H1 (cell line): ENCODE measurements around the gene TOMM22. TPM values are rescaled to one million over a fixed set of nuclear protein-coding genes. Genes with fewer than 3 reads are reported as not detected.

Source experiments
- CTCF ChIA-PET: fragments of 300-600 bp; sonication (Branson Sonifier 250); formaldehyde crosslinking; loops from one replicate; lab custom pipeline; 2021; ENCODE audit not compliant: partially characterized antibody; lab: Charles Lee
- POLR2A ChIA-PET: fragments of 300-600 bp; sonication (Branson Sonifier 250); formaldehyde crosslinking; loops from one replicate; lab custom pipeline; 2021; ENCODE audit warnings: inconsistent platforms; ENCODE audit not compliant: partially characterized antibody; lab: Charles Lee
- DNase-seq, 2 experiments: peaks; one replicate each; pipeline versions ENCODE4 v3.0.0 to v3.0.0-alpha.2; 2010 to 2022; ENCODE audit warnings: low spot score in 2 of 2, low read depth in 1 of 2, mixed read lengths in 1 of 2
- FAIRE-seq: peaks from 2 replicates; lab custom pipeline; 2011; peaks lifted over from hg19 to GRCh38; lab: Jason Lieb, UNC
- H2AFZ ChIP-seq: 2 replicates; pipeline ENCODE4 v1.8.1; 2012; ENCODE audit warnings: low read length, inconsistent platforms
- H2AK5ac ChIP-seq: 2 replicates; pipeline ENCODE4 v1.6.1; 2013; ENCODE audit warnings: low read depth, low read length
- H2BK120ac ChIP-seq: replicated peaks from 2 replicates; pipeline ENCODE3; 2013; ENCODE audit warnings: low read depth, low read length, inconsistent platforms
- H2BK12ac ChIP-seq: 2 replicates; pipeline ENCODE4 v1.6.1; 2013; ENCODE audit warnings: low read depth, low read length
- H2BK15ac ChIP-seq: 2 replicates; pipeline ENCODE4 v1.6.1; 2013; ENCODE audit warnings: low read length
- H2BK20ac ChIP-seq: 2 replicates; pipeline ENCODE4 v1.6.1; 2013; ENCODE audit warnings: low read length
- H2BK5ac ChIP-seq: 2 replicates; pipeline ENCODE4 v1.6.1; 2013; ENCODE audit warnings: low read depth, low read length
- H3K14ac ChIP-seq: 2 replicates; pipeline ENCODE4 v1.6.1; 2013; ENCODE audit warnings: inconsistent platforms; ENCODE audit not compliant: insufficient read length
- H3K18ac ChIP-seq: 2 replicates; pipeline ENCODE4 v1.6.1; 2013; ENCODE audit warnings: low read length; ENCODE audit errors: extremely low read depth
- H3K23ac ChIP-seq: 2 replicates; pipeline ENCODE4 v1.6.1; 2013; ENCODE audit warnings: inconsistent platforms; ENCODE audit not compliant: insufficient read length
- H3K23me2 ChIP-seq: 2 replicates; pipeline ENCODE4 v1.6.1; 2013; ENCODE audit warnings: low read depth, low read length
- H3K27ac ChIP-seq: 2 replicates; pipeline ENCODE4 v1.6.1; 2011; ENCODE audit warnings: low read depth, low read length, inconsistent platforms
- H3K27me3 ChIP-seq, 4 experiments: replicated peaks in 1 of 4; 1 replicate in 1 of 4; 2 replicates in 3 of 4; pipeline versions ENCODE4 v1.6.1 to v1.8.1; 2011 to 2013; ENCODE audit warnings: low read length in 3 of 4, mild to moderate bottlenecking in 3 of 4, inconsistent platforms in 2 of 4, mixed read lengths in 2 of 4, moderate library complexity in 1 of 4; ENCODE audit not compliant: control insufficient read depth in 3 of 4, insufficient read depth in 3 of 4; ENCODE audit errors: extremely low read depth in 1 of 4
- H3K36me3 ChIP-seq, 4 experiments: 2 replicates each; pipeline versions ENCODE4 v1.6.1 to v1.8.1; 2011 to 2013; ENCODE audit warnings: mild to moderate bottlenecking in 4 of 4, low read length in 3 of 4, moderate library complexity in 2 of 4, control low read depth in 1 of 4, inconsistent platforms in 1 of 4; ENCODE audit not compliant: insufficient read depth in 4 of 4, control insufficient read depth in 2 of 4
- H3K4ac ChIP-seq: replicated peaks from 2 replicates; pipeline ENCODE3; 2013; ENCODE audit warnings: low read length, low read depth, mixed read lengths, inconsistent platforms; ENCODE audit not compliant: insufficient read length
- H3K4me1 ChIP-seq, 4 experiments: replicated peaks in 1 of 4; 1 replicate in 1 of 4; 2 replicates in 3 of 4; pipeline versions ENCODE4 v1.6.1 to v1.8.1; 2011 to 2013; ENCODE audit warnings: low read length in 3 of 4, inconsistent platforms in 2 of 4, mixed read lengths in 1 of 4; ENCODE audit not compliant: insufficient read depth in 4 of 4, control insufficient read depth in 3 of 4
- H3K4me2 ChIP-seq, 2 experiments: 2 replicates each; pipeline versions ENCODE4 v1.6.1 to v1.8.1; 2011 to 2013; ENCODE audit warnings: low read depth in 2 of 2, low read length in 2 of 2, control low read depth in 1 of 2, inconsistent platforms in 1 of 2, mild to moderate bottlenecking in 1 of 2; ENCODE audit not compliant: insufficient read depth in 1 of 2
- H3K4me3 ChIP-seq, 4 experiments: fragments of 200-600, 300-600 bp in 1 of 4; sonication (generic), shearing (Covaris generic), sonication (Bioruptor Twin) in 1 of 4; 2 replicates each; pipeline versions ENCODE4 v1.5.1 to v1.8.1; 2011 to 2016; ENCODE audit warnings: low read length in 4 of 4, low read depth in 3 of 4, control low read depth in 2 of 4, inconsistent platforms in 2 of 4, mild to moderate bottlenecking in 2 of 4, mixed read lengths in 1 of 4, moderate library complexity in 1 of 4; ENCODE audit not compliant: insufficient read depth in 2 of 4; ENCODE audit errors: extremely low read depth in 1 of 4
- H3K56ac ChIP-seq: replicated peaks from 2 replicates; pipeline ENCODE3; 2013; ENCODE audit warnings: low read depth, mild to moderate bottlenecking, mixed read lengths, low read length, inconsistent platforms; ENCODE audit not compliant: insufficient read length
- H3K79me1 ChIP-seq: 2 replicates; pipeline ENCODE4 v1.6.1; 2013; ENCODE audit warnings: low read depth, low read length, control low read depth
- H3K79me2 ChIP-seq, 2 experiments: 2 replicates each; pipeline versions ENCODE4 v1.6.1 to v1.8.1; 2012 to 2013; ENCODE audit warnings: low read length in 2 of 2, mild to moderate bottlenecking in 2 of 2, inconsistent platforms in 1 of 2; ENCODE audit not compliant: insufficient read depth in 2 of 2, control insufficient read depth in 1 of 2
- H3K9ac ChIP-seq, 4 experiments: replicated peaks in 1 of 4; 1 replicate in 1 of 4; 2 replicates in 3 of 4; pipeline versions ENCODE4 v1.6.1 to v1.8.1; 2011 to 2013; ENCODE audit warnings: low read depth in 3 of 4, low read length in 3 of 4, control low read depth in 2 of 4, mild to moderate bottlenecking in 2 of 4, moderate library complexity in 2 of 4, inconsistent platforms in 1 of 4; ENCODE audit errors: extremely low read depth in 1 of 4
- H3K9me3 ChIP-seq, 2 experiments: 2 replicates each; pipeline versions ENCODE4 v1.6.1 to v1.8.1; 2012 to 2013; ENCODE audit warnings: mild to moderate bottlenecking in 2 of 2, moderate library complexity in 2 of 2, control low read depth in 1 of 2, inconsistent platforms in 1 of 2, low read depth in 1 of 2, low read length in 1 of 2, mixed read lengths in 1 of 2; ENCODE audit not compliant: insufficient read depth in 2 of 2
- H4K20me1 ChIP-seq, 2 experiments: replicated peaks in 1 of 2; 2 replicates each; pipeline versions ENCODE3 to v1.8.1; 2011 to 2013; ENCODE audit warnings: inconsistent platforms in 2 of 2, low read length in 2 of 2, mild to moderate bottlenecking in 1 of 2; ENCODE audit not compliant: insufficient read depth in 2 of 2, control insufficient read depth in 1 of 2
- H4K5ac ChIP-seq: 2 replicates; pipeline ENCODE4 v1.6.1; 2013; ENCODE audit warnings: low read length, low read depth, mixed read lengths, inconsistent platforms; ENCODE audit not compliant: insufficient read length
- H4K8ac ChIP-seq: 2 replicates; pipeline ENCODE4 v1.8.0; 2013; ENCODE audit warnings: mild to moderate bottlenecking, moderate library complexity, low read length, inconsistent platforms; ENCODE audit not compliant: insufficient read depth; ENCODE audit errors: extremely low read depth
- H4K91ac ChIP-seq: replicated peaks from 2 replicates; pipeline ENCODE3; 2013; ENCODE audit warnings: low read length, mixed read lengths, inconsistent platforms; ENCODE audit not compliant: insufficient read length
- BACH1 ChIP-seq: IDR thresholded peaks from 2 replicates; pipeline ENCODE4 v1.6.1; 2012; ENCODE audit warnings: low read length, improper control_type of control experiment
- BRCA1 ChIP-seq: IDR thresholded peaks from 2 replicates; pipeline ENCODE4 v1.6.1; 2012; ENCODE audit warnings: low read depth, low read length, improper control_type of control experiment
- MAX ChIP-seq: IDR thresholded peaks from 2 replicates; pipeline ENCODE4 v1.6.1; 2012; ENCODE audit warnings: inconsistent platforms
- NRF1 ChIP-seq: IDR thresholded peaks from 2 replicates; pipeline ENCODE4 v1.6.1; 2011; ENCODE audit warnings: mild to moderate bottlenecking, low read depth, low read length, improper control_type of control experiment
- POLR2A ChIP-seq, 2 experiments: IDR thresholded peaks; 1 replicate in 1 of 2; 2 replicates in 1 of 2; pipeline ENCODE4 v1.6.1; 2011; ENCODE audit warnings: low read depth in 2 of 2, low read length in 2 of 2, mild to moderate bottlenecking in 2 of 2; ENCODE audit errors: control extremely low read depth in 1 of 2
- SIN3A ChIP-seq, 2 experiments: IDR thresholded peaks in 1 of 2; conservative IDR thresholded peaks in 1 of 2; 2 replicates each; pipeline ENCODE4 v1.6.1; 2011 to 2012; ENCODE audit warnings: low read length in 2 of 2, improper control_type of control experiment in 1 of 2, low read depth in 1 of 2, mild to moderate bottlenecking in 1 of 2
- SIX5 ChIP-seq: IDR thresholded peaks from 2 replicates; pipeline ENCODE4 v1.6.1; 2011; ENCODE audit warnings: mild to moderate bottlenecking, low read depth, low read length
- SP4 ChIP-seq: IDR thresholded peaks from 2 replicates; pipeline ENCODE4 v1.6.1; 2012; ENCODE audit warnings: low read length, inconsistent platforms
- TAF1 ChIP-seq: IDR thresholded peaks from 2 replicates; pipeline ENCODE4 v1.6.1; 2011; ENCODE audit warnings: mild to moderate bottlenecking, low read depth, low read length
- TAF7 ChIP-seq: optimal IDR thresholded peaks from 2 replicates; pipeline ENCODE3; 2011; ENCODE audit warnings: low read depth, mild to moderate bottlenecking, inconsistent platforms, low read length, moderate library complexity, borderline replicate concordance
- TCF12 ChIP-seq: IDR thresholded peaks from 2 replicates; pipeline ENCODE4 v1.6.1; 2011; ENCODE audit warnings: low read depth, mild to moderate bottlenecking, low read length
- WGBS, 2 experiments: shearing (Covaris generic) in 1 of 2; methylation state at CpG; one replicate each; pipeline versions ENCODE4 v1.1.6 to v1.1.7; 2013 to 2015; ENCODE audit warnings: low lambda C conversion rate in 2 of 2, mixed read lengths in 2 of 2, inconsistent platforms in 1 of 2, low coverage in 1 of 2, missing lambda C conversion rate in 1 of 2; ENCODE audit not compliant: insufficient replicate concordance in 2 of 2, insufficient coverage in 1 of 2, insufficient read length in 1 of 2; ENCODE audit errors: extremely low coverage in 1 of 2, missing lambda C conversion rate in 1 of 2; 5-methylcytosine and 5-hydroxymethylcytosine counted together
- polyA plus RNA-seq, 7 experiments: library from polyadenylated mRNA; depleted of rRNA in 3 of 7; stranded (reverse) in 5 of 7; unstranded in 2 of 7; fragments of >200 nt in 5 of 7; fragments of 200-250 nt in 2 of 7; gene quantifications; 1 replicate in 5 of 7; 2 replicates in 1 of 7; 4 replicates in 1 of 7; pipeline versions ENCODE4 v1.2.1 to v1.2.3, GENCODE V29; 2011 to 2013; ENCODE audit warnings: missing spikeins in 2 of 7, mixed read lengths in 2 of 7
- total RNA-seq: library from RNA; stranded (reverse); fragmentation: NEBNext Ultra II Directional; extraction: Animal tissue kit (Norgen Biotek cat#: 25700); gene quantifications from 2 replicates; pipeline ENCODE4 v1.2.1, GENCODE V29; 2021

TOMM22 gene
- total and polyA plus RNA-seq, 2 of the 8 experiments (the other 6 are each of a cell fraction or from before 2014, with no cell fraction given): 84.0 to 125 TPM

- POLR2A ChIA-PET: interaction anchor here (0.6 to 13.2 kb wide), 7 partner anchors 8 to 115 kb away, joined by 3 to 112 read pairs (median 6); partner anchors contain the start of genes GTPBP1 and TOMM22
- Histone ChIP-seq H4K5ac (no peak overlapping the region), H3K27me3 (no peaks in the 10 kb centered on the region), H3K36me3 (peaks cover 16 to 32% (median 29%) of the 10 kb centered on the region in 4 experiments; a peak in 7 of 8 replicates), H2AFZ (no peak overlapping the region), H3K9ac (no peak overlapping the region), H2BK5ac (no peak overlapping the region), H3K4me2 (no peak overlapping the region), H4K8ac (peak overlapping the region; percentile 87; the same call in 1 of the 2 replicates), H3K27ac (no peak overlapping the region), H3K4me1 (no peaks in the 10 kb centered on the region), H3K23ac (no peak overlapping the region), H3K56ac (no peak overlapping the region), H3K4me3 (no peak overlapping the region), H4K20me1 (peaks cover 6 to 11% of the 10 kb centered on the region in 2 experiments), H3K79me1 (no peaks in the 10 kb centered on the region), H3K9me3 (no peaks in the 10 kb centered on the region), H3K4ac (no peak overlapping the region), H2BK15ac (no peak overlapping the region), H3K18ac (no peak overlapping the region), H2BK120ac (no peak overlapping the region), H2BK12ac (no peak overlapping the region), H4K91ac (no peak overlapping the region), H2BK20ac (no peak overlapping the region), H3K14ac (no peak overlapping the region), H2AK5ac (no peak overlapping the region), H3K23me2 (no peaks in the 10 kb centered on the region), H3K79me2 (no peaks in the 10 kb centered on the region)
- FAIRE-seq: no peak
- no peak for DNase-seq
- CTCF ChIA-PET: interaction anchor here (0.6 to 11.1 kb wide), 11 partner anchors 12 to 598 kb away, joined by 3 to 124 read pairs (median 5); no protein-coding TSS in a partner anchor
- TF ChIP-seq TAF1: no peak
- TF ChIP-seq BACH1: no peak
- TF ChIP-seq TAF7: no peak
- TF ChIP-seq NRF1: no peak
- TF ChIP-seq SP4: no peak
- no peak for TF ChIP-seq POLR2A (IDR thresholded peaks at IDR 0.05; ENCODE audit: control extremely low read depth in 1 of 2, low read depth in 2 of 2, low read length in 2 of 2)
- no peak for TF ChIP-seq TCF12
- no peak for TF ChIP-seq SIX5
- TF ChIP-seq MAX: no peak
- no peak for TF ChIP-seq SIN3A (conservative IDR thresholded peaks at IDR 0.05 in 1 of 2, IDR thresholded peaks at IDR 0.05 in 1 of 2; ENCODE audit: low read depth in 1 of 2, low read length in 2 of 2)
- TF ChIP-seq BRCA1: no peak
- WGBS, 2 experiments: 88% methylated on average over 13 of the region's 13 CpGs; no CpG with 5 or more reads in 1 of the 2 experiments
Observed at GRCh38 chr22:38734421-38735100, 52.8 kb downstream of the TOMM22 start.
